GM23338 (cell line): ENCODE data around the gene DNAAF2. TPM values are rescaled to one million over a fixed set of nuclear protein-coding genes. Genes with fewer than 3 reads are reported as not detected.
A peak's percentile ranks its signal among the peaks of the same experiment; 100 is the strongest.

Experiments used
- ATAC-seq: fragments of 200-7000 bp; cut with Tn5 transposase; 3 replicates; pipeline ENCODE4 v1.9.1; 2020
- DNase-seq: peaks from one replicate; pipeline ENCODE4 v3.0.0-alpha.2; 2015; ENCODE audit warnings: low spot score
- H2AFZ ChIP-seq: fragments of 200-600 bp; sonication (generic); 2 replicates; pipeline ENCODE4 v1.8.0; 2016; ENCODE audit warnings: antibody characterized with exemption, mild to moderate bottlenecking, moderate library complexity
- H3F3A ChIP-seq: fragments of 200-600 bp; sonication (generic); replicated peaks from 2 replicates; pipeline ENCODE4 v1.8.0; 2017; ENCODE audit warnings: antibody characterized with exemption, mixed run types, low read depth
- H3K27ac ChIP-seq: fragments of 200-600 bp; sonication (generic); 2 replicates; pipeline ENCODE4 v1.6.1; 2016; ENCODE audit warnings: low read depth
- H3K27me3 ChIP-seq: fragments of 200-600 bp; sonication (generic); 2 replicates; pipeline ENCODE4 v1.8.0; 2016; ENCODE audit warnings: mild to moderate bottlenecking, mixed run types, moderate library complexity; ENCODE audit not compliant: insufficient read depth
- H3K36me3 ChIP-seq: fragments of 200-600 bp; sonication (generic); 2 replicates; pipeline ENCODE4 v1.8.0; 2016; ENCODE audit warnings: mild to moderate bottlenecking; ENCODE audit not compliant: insufficient read depth
- H3K4me1 ChIP-seq: fragments of 200-600 bp; sonication (generic); 2 replicates; pipeline ENCODE4 v1.8.0; 2016; ENCODE audit warnings: mild to moderate bottlenecking, moderate library complexity; ENCODE audit not compliant: insufficient read depth
- H3K4me2 ChIP-seq: fragments of 200-600 bp; sonication (generic); 2 replicates; pipeline ENCODE4 v1.7.1; 2017; ENCODE audit warnings: mixed run types
- H3K4me3 ChIP-seq: fragments of 200-600 bp; sonication (generic); 2 replicates; pipeline ENCODE4 v1.6.1; 2016; ENCODE audit warnings: mixed run types
- H3K79me2 ChIP-seq: fragments of 200-600 bp; sonication (generic); replicated peaks from 2 replicates; pipeline ENCODE4 v1.8.0; 2017; ENCODE audit warnings: mild to moderate bottlenecking; ENCODE audit not compliant: insufficient read depth
- H3K9me2 ChIP-seq: fragments of 200-600 bp; sonication (generic); 2 replicates; pipeline ENCODE4 v1.8.0; 2017; ENCODE audit not compliant: insufficient read depth
- H4K20me1 ChIP-seq: fragments of 200-600 bp; sonication (generic); replicated peaks from 2 replicates; pipeline ENCODE4 v1.8.0; 2017; ENCODE audit warnings: mild to moderate bottlenecking; ENCODE audit not compliant: insufficient read depth
- H3K27ac Mint-ChIP-seq: 2 replicates; pipeline ENCODE4 v1.8.0; 2020; ENCODE audit warnings: inconsistent platforms, mild to moderate bottlenecking, moderate library complexity, mixed read lengths
- H3K27me3 Mint-ChIP-seq: 3 replicates; pipeline ENCODE4 v1.8.0; 2022; ENCODE audit warnings: low read depth, mild to moderate bottlenecking, moderate library complexity, mixed read lengths, inconsistent platforms; ENCODE audit not compliant: insufficient read depth, poor library complexity
- H3K36me3 Mint-ChIP-seq: 3 replicates; pipeline ENCODE4 v1.8.0; 2021; ENCODE audit warnings: low read depth, mild to moderate bottlenecking, inconsistent platforms, moderate library complexity, mixed read lengths
- H3K4me1 Mint-ChIP-seq: 3 replicates; pipeline ENCODE4 v1.8.0; 2020; ENCODE audit warnings: mild to moderate bottlenecking, inconsistent platforms, mixed read lengths
- H3K4me3 Mint-ChIP-seq: 3 replicates; pipeline ENCODE4 v1.8.0; 2021; ENCODE audit warnings: moderate library complexity, mild to moderate bottlenecking, inconsistent platforms, mixed read lengths
- H3K9me3 Mint-ChIP-seq: 3 replicates; pipeline ENCODE4 v1.8.0; 2020; ENCODE audit warnings: moderate library complexity, mild to moderate bottlenecking, inconsistent platforms, mixed read lengths
- CREB1 ChIP-seq: fragments of 250-450 bp; sonication (Bioruptor Pico); IDR thresholded peaks from 2 replicates; pipeline ENCODE4 v1.5.0; 2020; ENCODE audit warnings: low read depth, mild to moderate bottlenecking, moderate library complexity
- CTCF ChIP-seq, 2 experiments: fragments of 200-600 bp in 1 of 2; sonication (generic) in 1 of 2; conservative IDR thresholded peaks; 2 replicates each; pipeline versions ENCODE4 v1.5.1 to v1.6.1; 2016 to 2017; ENCODE audit warnings: antibody characterized with exemption in 2 of 2, low read depth in 2 of 2, mild to moderate bottlenecking in 2 of 2, moderate library complexity in 1 of 2
- ETS1 ChIP-seq: IDR thresholded peaks from 2 replicates; pipeline ENCODE4 v1.6.1; 2016; ENCODE audit warnings: antibody characterized with exemption
- EZH2 ChIP-seq: fragments of 200-600 bp; sonication (generic); IDR thresholded peaks from one replicate; pipeline ENCODE4 v1.8.0; 2017; ENCODE audit warnings: antibody characterized with exemption, mild to moderate bottlenecking, low read depth; ENCODE audit not compliant: unreplicated experiment
- EZH2phosphoT487 ChIP-seq: fragments of 200-600 bp; sonication (generic); IDR thresholded peaks from one replicate; pipeline ENCODE4 v1.8.1; 2018; ENCODE audit warnings: antibody characterized with exemption; ENCODE audit not compliant: unreplicated experiment
- JUNB ChIP-seq: IDR thresholded peaks from one replicate; pipeline ENCODE4 v1.6.1; 2016; ENCODE audit warnings: antibody characterized with exemption; ENCODE audit not compliant: unreplicated experiment
- NANOG ChIP-seq: IDR thresholded peaks from 2 replicates; pipeline ENCODE4 v1.6.1; 2016; ENCODE audit warnings: antibody characterized with exemption, borderline replicate concordance
- POLR2AphosphoS5 ChIP-seq: IDR thresholded peaks from 2 replicates; pipeline ENCODE4 v1.6.1; 2016; ENCODE audit warnings: antibody characterized with exemption, low read depth
- REST ChIP-seq: IDR thresholded peaks from one replicate; pipeline ENCODE4 v1.6.1; 2018; ENCODE audit warnings: antibody characterized with exemption; ENCODE audit not compliant: unreplicated experiment
- STAT1 ChIP-seq: IDR thresholded peaks from one replicate; pipeline ENCODE4 v1.6.1; 2016; ENCODE audit warnings: antibody characterized with exemption; ENCODE audit not compliant: unreplicated experiment
- ZNF114 ChIP-seq: fragments of 250-450 bp; sonication (Bioruptor Pico); IDR thresholded peaks from 2 replicates; pipeline ENCODE4 v1.5.0; 2020; ENCODE audit warnings: mild to moderate bottlenecking, moderate library complexity
- ZNF331 ChIP-seq: fragments of 250-450 bp; sonication (Bioruptor Pico); IDR thresholded peaks from 2 replicates; pipeline ENCODE4 v1.5.0; 2020; ENCODE audit warnings: low read depth, mild to moderate bottlenecking, moderate library complexity
- ZNF462 ChIP-seq: fragments of 250-450 bp; sonication (Bioruptor Pico); IDR thresholded peaks from 2 replicates; pipeline ENCODE4 v1.5.0; 2020; ENCODE audit warnings: mild to moderate bottlenecking, moderate library complexity
- polyA plus RNA-seq: library from polyadenylated mRNA; unstranded; fragments of >200 nt; fragmentation: Nextera tagmentation; extraction: Ambion mirVana; gene quantifications from 2 replicates; pipeline ENCODE4 v1.2.1, GENCODE V29; 2016
- total RNA-seq: library from RNA; depleted of rRNA; stranded (reverse); fragments of >200 nt; shearing (Covaris generic); gene quantifications from 2 replicates; pipeline ENCODE4 v1.2.3, GENCODE V29; 2014

Gene DNAAF2
- total and polyA plus RNA-seq, 2 experiments from 2014 or later = 40.4 to 62.6 TPM

DNA sequence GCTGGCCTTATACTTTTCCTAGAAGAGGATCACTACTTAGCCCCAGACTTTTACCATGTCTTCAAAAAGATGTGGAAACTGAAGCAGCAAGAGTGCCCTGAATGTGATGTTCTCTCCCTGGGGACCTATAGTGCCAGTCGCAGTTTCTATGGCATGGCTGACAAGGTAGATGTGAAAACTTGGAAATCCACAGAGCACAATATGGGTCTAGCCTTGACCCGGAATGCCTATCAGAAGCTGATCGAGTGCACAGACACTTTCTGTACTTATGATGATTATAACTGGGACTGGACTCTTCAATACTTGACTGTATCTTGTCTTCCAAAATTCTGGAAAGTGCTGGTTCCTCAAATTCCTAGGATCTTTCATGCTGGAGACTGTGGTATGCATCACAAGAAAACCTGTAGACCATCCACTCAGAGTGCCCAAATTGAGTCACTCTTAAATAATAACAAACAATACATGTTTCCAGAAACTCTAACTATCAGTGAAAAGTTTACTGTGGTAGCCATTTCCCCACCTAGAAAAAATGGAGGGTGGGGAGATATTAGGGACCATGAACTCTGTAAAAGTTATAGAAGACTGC is 12.9 kb downstream of the DNAAF2 start:
- peaks cover 1% of the 10 kb centered on the region for H3K27me3 Mint-ChIP-seq
- no peaks in the 10 kb centered on the region for H3K9me2 ChIP-seq
- H3K36me3 ChIP-seq = peaks cover 20% of the 10 kb centered on the region; the same call in 1 of the 2 replicates
- H2AFZ ChIP-seq = no peak overlapping the region
- peaks cover 11% of the 10 kb centered on the region for H3K4me1 ChIP-seq
- H3K27me3 ChIP-seq = no peaks in the 10 kb centered on the region
- no peak for ATAC-seq
- peak overlapping the region; percentile 94 for H3K4me3 ChIP-seq
- H3K27ac ChIP-seq = no peak overlapping the region
- H3K79me2 ChIP-seq = peaks cover 58% of the 10 kb centered on the region
- H4K20me1 ChIP-seq = peaks cover 27% of the 10 kb centered on the region
- H3K4me3 Mint-ChIP-seq = peak overlapping the region; percentile 99
- H3K9me3 Mint-ChIP-seq = no peaks in the 10 kb centered on the region
- peaks cover 18% of the 10 kb centered on the region for H3K4me1 Mint-ChIP-seq
- peak overlapping the region; percentile 92 for H3K4me2 ChIP-seq
- H3K27ac Mint-ChIP-seq = no peak overlapping the region
- DNase-seq = no peak
- TF ChIP-seq REST (no peak), ZNF331 (no peak), EZH2 (no peak), CREB1 (CRISPR knock-in tag) (no peak), ETS1 (no peak), NANOG (no peak), JUNB (no peak), POLR2AphosphoS5 (no peak), STAT1 (no peak), CTCF (conservative IDR thresholded peaks at IDR 0.05; ENCODE audit: low read depth in 2 of 2) (no peak), ZNF462 (CRISPR knock-in tag) (no peak), EZH2phosphoT487 (no peak), ZNF114 (CRISPR knock-in tag) (no peak)
- H3F3A ChIP-seq = peaks cover 16% of the 10 kb centered on the region
- peaks cover 54% of the 10 kb centered on the region for H3K36me3 Mint-ChIP-seq
